Vein endothelial cell (primary cell): Measurements from ENCODE around the gene LBX2. TPM values are rescaled to one million over a fixed set of nuclear protein-coding genes. Genes with fewer than 3 reads are reported as not detected.

Experiments used
- total RNA-seq: library from RNA; depleted of rRNA; stranded (reverse); fragments of >200 nt; gene quantifications from 2 replicates; pipeline ENCODE4 v1.2.3, GENCODE V29; 2012

The LBX2 gene, protein sequence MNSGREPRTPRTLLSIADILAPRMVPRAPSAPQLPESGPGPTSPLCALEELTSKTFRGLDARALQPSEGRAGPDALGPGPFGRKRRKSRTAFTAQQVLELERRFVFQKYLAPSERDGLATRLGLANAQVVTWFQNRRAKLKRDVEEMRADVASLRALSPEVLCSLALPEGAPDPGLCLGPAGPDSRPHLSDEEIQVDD
- 2.9 and 3.8 TPM in 2 replicates for total RNA-seq

DNA sequence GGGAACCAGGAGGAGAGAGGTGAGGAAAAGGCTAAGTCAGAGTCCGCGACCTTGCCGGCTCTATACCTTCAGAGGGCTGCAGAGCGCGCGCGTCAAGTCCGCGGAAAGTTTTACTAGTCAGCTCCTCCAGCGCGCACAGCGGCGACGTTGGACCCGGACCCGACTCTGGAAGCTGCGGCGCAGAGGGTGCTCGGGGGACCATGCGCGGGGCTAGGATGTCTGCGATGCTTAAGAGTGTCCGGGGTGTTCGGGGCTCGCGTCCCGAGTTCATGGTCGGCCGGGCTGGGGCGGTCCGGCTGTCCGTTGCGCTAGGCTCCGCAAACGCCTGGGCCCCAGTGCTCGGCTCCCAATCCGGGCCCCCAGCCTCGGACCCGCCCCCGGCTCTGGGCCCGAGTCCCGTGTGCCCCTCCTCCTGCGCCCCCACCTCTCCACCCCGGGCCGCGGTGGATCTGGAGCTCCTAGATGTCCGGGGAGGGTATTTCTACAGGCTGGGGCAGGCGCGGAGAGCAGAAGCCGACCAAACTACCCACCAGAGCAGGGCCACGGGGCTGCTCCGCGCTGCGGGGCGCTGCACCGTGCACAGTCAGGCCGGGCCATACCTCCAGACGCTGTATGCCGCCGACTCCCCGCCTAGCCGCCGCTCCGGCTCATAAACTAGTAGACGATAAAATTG lies at the start of gene LBX2:
Gene LBX2 (minus strand): TSS at position 337 of the 673 bp plus-strand sequence. CDS start 66 bp downstream, at position 271.

DNA sequence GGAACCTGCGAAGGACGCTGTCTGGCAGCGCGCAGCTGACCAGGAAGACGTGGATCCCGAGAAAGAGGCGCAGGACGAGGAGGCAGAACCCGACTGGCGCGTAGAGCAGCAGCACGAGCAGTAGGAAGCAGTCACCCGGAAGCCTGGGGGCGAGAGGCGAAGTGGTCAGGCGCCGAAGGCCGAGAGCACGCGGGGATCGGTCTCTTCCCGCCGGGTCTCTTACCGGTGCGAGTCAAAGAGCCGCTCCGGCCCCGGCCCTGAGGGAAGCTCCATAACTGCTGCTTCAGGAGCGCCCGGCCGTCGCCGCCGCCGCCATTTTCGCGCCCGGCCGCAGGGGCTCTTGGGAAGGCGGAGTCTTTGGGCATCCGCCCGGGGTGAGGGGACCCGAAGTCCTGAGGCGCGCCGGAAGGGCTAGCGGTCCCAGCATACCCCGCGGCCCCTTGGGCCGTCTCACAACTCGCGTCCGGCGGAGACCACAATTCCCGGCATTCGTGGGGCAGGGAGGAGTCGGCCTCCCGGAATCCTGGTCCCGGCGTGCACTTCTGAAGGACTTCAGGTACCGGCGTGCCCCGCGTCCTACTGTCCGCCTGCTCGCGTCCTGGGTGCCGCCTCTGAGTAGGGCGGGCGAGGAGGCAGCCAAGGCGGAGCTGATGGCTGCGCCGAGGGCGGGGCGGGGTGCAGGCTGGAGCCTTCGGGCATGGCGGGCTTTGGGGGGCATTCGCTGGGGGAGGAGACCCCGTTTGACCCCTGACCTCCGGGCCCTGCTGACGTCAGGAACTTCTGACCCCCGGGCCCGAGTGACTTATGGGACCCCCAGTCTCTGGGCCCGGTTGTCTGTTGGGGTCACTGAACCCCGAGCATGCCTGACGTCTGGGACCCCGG lies 30.2 kb upstream of the LBX2 start, which contains the start of the genes AUP1 and HTRA2:
Gene AUP1 (minus strand): TSS at position 350 of the 882 bp plus-strand sequence. CDS start 77 bp downstream, at position 273.
Gene HTRA2 (plus strand): TSS at position 577 of the 882 bp plus-strand sequence. CDS start 74 bp downstream, at position 651.

DNA sequence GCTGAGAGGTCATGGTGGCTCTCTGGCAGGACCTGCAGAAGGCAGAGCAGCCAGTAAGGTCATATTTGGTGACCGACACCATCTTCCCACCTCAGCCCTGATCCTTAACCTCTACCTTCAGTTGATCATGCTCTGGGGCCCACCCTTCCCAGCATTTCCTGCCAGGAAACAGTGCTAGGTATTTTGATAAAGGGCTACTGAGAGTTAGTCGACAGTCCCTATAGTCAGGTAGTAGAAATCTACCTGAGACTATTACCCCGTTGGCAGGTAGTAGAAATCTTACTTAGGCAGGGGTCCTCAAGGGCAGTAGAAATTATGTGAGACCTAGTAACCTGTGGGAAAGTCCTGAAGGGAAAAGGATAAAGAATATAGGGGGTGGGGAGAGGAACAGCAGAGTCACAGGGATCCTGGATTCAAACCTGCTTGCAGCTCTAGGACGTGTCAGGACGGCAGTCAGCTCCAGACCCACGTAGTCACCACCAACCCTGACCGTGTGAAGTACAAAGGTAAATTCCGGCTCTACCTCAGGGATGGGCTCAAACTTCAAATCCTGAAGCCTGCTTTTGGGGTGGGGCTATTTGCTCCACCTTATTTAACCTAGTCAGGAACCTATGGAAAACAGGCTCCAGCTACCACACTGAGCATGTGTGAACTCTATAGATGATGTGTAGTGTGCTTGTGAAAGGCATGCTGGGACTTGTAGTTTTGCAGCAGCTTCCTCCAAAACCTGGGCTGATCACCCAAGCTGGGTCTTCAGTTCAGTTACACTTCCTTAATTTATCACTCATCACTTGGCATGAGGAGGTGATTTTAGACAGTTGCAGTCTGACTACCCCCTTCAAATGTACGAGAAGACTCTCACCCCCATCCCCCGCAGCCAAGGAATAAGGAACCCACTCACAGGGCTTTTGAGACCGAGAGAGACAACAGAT lies 26.6 kb upstream of the LBX2 start, which contains the start of gene DQX1:
Gene DQX1 (minus strand): TSS at position 515 of the 932 bp plus-strand sequence. CDS start 502 bp downstream, at position 13.

DNA sequence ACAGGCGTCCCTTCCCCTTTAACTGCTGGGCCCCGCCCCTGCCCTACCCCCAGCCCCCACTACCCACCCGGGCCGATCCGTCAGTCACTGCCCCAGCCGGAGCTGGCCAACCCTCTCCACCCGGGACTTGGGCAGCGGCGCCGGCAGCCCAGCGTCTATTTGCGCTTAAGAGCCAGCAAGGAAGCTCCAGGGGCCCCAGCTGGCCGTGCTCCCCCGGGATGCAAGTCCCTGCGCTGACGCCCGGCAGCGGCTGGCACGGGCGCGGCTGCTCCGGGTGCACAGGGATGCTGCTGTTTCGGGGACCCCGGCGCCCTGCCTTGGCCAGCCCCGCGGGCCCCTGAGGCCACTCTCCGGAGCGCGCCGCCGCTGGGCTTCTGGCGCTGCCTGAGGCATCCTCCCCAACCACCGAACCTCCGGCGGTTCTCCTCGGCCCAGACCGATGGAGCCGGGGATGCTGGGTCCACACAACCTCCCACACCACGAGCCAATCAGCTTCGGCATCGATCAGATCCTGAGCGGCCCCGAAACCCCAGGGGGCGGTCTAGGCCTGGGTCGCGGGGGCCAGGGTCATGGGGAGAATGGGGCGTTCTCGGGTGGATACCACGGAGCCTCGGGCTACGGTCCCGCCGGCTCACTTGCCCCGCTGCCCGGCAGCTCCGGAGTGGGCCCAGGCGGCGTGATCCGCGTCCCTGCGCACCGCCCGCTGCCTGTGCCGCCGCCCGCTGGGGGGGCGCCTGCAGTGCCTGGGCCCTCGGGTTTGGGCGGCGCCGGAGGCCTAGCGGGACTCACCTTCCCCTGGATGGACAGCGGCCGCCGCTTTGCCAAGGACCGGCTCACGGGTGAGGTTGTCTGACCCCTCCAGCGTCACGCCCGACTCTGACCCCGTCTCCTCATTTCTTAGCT lies 15.2 kb upstream of the LBX2 start, which contains the start of gene TLX2:
Gene TLX2 (plus strand): TSS at position 83 of the 903 bp plus-strand sequence. CDS start 357 bp downstream, at position 440.

DNA sequence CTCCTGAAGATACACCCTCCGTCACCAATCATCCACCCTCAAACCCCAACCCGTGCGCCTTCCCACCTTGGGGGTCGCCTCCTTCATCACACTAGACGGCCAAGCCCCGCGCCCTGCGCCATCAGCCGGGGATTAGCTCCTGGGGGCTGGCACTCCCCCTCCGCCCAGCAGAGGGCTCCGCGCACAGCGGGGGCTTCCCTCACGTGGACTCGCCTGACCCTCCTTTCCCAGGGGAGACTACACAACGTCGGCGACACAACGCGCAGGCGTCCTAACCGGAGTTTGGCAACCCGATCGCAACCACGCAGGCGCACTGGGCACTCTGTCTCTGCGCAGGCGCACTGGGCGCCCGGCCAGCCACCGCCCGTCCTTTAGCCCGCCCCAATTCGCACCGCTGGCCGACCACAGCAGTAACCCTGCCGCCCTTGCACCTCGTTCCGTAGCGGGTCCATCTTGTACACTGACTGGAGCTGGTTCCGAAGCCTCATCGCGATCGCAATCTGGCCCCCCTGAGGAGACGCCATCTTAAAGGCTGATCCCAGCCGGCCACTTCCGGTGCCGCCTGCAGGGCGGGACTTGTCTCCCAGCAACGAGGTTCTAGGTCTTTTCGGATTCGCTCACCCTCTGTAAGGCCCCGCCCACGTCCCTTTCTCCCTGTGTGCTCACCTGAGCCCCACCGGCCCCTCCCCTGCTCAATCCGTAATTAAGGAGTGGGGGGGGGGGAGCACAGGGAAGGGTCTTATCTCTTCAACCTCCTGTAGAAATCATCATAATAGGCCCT lies 7.9 kb upstream of the LBX2 start, which contains the start of gene PCGF1:
Gene PCGF1 (minus strand): TSS at position 551 of the 781 bp plus-strand sequence. CDS start 27 bp downstream, at position 524.

DNA sequence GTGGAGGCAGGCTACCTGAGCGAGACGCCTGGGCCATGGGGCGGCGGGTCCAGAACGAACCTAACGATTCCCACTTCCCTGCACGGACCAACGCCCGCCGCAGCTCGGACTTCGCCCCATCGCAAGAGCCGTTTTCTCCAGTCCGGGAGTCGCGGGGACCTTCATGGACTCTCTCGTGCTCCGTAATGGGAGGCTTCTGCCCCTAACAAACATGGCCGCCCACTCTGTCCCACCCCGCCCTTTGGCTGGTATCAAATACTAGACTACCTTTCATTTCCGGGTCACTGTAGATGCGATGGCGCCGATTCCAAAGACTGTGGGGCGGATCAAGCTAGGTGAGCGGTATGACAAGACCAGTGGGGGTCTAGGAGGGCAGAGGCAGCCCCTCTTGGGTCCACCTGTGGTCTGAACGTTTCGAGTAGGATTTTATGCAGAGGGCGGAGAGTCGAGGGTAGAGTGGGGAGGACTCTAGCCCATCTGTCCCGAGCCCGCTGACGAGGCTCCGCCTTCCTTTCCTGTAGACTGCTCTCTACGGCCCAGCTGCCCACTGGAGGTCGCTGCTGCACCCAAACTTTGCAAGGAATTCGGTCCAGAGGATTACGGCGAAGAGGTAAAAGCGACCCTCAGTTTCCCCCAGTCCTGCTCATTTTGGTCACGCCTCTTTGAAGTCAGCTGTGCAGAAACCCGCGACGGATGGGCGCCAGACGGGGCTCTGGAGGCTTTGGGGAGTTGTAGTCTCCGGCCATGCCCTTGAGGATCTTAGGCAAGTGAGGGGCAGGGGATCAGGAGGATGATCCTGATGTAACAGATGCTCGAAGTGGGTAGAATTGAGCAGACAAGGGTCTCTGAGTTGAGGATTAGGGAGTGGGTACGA lies 16.4 kb downstream of the LBX2 start, which contains the start of the genes CCDC142 and TTC31:
Gene CCDC142 (minus strand): TSS at position 198 of the 874 bp plus-strand sequence. CDS start 161 bp downstream, at position 37.
Gene TTC31 (plus strand): TSS at position 281 of the 874 bp plus-strand sequence. CDS start 15 bp downstream, at position 296.

DNA sequence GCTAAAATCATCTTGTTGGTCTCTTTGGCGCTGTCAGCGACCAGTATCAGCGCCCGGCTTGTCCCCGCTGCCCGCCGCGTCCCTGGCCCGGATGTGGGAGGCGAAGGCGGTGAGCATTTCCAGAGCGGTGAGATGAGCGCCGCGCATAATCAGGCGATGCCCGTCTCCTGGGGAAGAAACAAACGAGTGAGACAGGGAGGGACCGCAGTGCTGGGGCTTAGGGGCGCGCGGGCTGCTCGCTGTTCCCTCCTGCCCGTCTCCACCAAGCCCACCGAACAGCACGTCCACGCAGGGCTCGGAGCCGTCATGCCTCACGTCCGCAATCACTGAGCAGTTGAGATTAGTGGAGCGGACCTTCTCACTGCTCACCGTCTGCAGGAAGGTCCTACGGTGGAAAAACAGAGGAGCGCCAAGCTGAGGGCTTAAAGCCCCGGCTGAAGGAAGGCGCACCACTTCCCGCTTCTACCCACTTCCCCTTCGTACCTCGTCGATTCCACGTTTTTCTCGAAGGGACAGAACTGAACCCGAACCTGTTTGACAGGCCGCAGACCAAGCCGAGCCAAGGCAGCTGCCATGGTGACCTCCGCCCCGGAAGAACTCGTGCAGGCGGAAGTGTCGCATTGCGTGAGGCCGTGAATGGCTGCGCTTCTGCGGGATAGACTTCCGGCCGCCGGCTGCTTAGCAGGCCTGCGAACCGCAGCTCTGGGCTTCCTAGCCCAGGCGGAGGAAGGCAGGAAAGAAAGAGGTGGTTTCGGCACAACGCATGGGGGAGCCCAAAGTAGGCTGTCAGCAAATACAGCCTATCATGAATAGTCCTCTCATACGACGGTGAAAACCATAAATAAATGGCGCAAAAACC lies 27.1 kb downstream of the LBX2 start, which contains the start of gene MRPL53:
Gene MRPL53 (minus strand): TSS at position 595 of the 859 bp plus-strand sequence. CDS start 20 bp downstream, at position 575.

DNA sequence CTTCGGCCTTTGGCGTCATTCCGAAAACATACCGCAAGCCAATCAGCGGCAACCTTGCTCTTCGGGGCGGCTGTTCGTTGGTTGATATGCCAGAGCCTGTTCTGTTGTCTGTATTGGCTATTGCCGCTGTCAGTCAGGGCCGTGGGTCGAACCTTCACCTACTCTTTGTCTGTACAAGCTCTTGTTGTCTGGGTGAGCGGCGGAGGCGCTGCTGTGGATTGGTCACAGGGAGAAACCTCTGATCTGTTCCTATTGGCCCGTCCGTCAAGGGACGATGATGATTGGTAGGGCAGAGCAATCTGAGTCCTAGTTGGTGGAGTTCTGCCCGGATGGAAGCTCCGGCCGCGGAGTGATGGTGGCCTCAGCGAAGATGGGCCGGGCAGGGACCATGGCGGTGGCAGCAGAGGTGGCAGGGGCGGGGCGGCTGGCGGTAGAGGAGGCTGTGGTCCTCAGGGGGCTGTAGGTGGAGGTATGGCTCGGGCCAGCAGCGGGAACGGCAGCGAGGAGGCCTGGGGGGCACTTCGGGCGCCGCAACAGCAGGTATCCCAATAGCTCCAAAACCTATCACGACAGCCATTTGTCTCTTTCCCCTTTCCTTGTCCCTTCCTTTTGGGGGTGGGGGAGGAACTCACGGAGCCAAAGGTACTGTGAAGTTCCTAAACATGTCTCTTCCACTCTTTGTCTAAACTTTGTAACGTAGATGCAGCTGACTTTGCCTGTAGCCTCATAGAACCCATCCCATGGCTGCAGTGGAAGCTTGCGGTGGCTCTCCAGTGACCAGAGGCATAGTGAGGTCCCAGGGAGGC lies 41.1 kb downstream of the LBX2 start, which contains the start of gene WBP1:
Gene WBP1 (plus strand): TSS at position 307 of the 806 bp plus-strand sequence. CDS start 165 bp downstream, at position 472.

DNA sequence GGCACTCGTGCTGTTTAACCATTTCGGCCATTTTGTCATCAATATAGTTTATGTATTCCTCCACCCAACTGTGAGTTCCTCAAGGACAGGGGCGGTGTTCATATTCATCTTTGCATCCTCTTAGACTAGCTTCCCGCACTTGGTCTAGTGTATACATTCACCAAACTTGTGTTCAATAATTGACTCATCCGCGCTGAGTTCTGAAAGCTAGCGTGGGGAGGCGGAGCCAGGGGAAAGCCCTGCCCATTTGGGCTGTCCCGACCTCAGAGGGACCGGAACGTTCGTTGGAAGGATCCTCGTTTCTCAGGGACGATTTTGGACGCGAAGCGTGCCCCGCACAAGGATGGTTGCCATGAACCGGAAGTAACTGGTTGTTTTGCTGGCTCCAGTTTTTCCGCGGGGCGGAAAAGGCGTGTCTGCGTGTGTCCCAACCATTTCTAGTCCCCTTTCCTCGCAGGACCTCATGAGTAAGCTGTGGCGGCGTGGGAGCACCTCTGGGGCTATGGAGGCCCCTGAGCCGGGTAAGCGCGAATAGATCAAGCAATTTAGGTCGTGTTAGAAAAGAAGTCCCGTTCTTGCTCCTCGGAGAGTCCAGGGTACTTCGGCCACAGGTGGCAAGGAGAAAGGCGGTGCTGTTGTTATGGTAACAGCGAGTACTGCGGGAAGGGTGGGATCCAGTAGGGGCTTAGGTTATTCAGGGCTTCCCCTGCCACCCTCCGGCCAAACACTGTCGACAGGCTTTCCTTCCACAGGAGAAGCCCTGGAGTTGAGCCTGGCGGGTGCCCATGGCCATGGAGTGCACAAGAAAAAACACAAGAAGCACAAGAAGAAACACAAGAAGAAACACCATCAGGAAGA lies 44.5 kb downstream of the LBX2 start, which contains the start of gene INO80B:
Gene INO80B (plus strand): TSS at position 434 of the 858 bp plus-strand sequence. CDS start 30 bp downstream, at position 464.

Other genes with a start within 250 kb of the LBX2 start
- gene SLC4A5, start 156.2 kb downstream of the LBX2 start, total RNA-seq = 0.65 and 1.1 TPM in 2 replicates
- 139 and 141 TPM in 2 replicates for gene DCTN1, start 119.3 kb downstream of the LBX2 start, total RNA-seq
- 0.19 TPM in 1 of 2 replicates, not detected in the other for gene C2orf81, start 78.0 kb downstream of the LBX2 start, total RNA-seq
- 32.2 and 36.9 TPM in 2 replicates for gene WDR54, start 77.9 kb downstream of the LBX2 start, total RNA-seq
- gene RTKN, start 57.7 kb downstream of the LBX2 start, total RNA-seq = 10.8 and 17.0 TPM in 2 replicates
- 9.5 and 10.5 TPM in 2 replicates for gene INO80B, start 44.5 kb downstream of the LBX2 start, total RNA-seq
- gene WBP1, start 41.2 kb downstream of the LBX2 start, total RNA-seq = 29.4 and 39.2 TPM in 2 replicates
- 57.5 and 69.2 TPM in 2 replicates for gene MOGS, start 34.2 kb downstream of the LBX2 start, total RNA-seq
- 18.8 and 20.6 TPM in 2 replicates for gene MRPL53, start 26.9 kb downstream of the LBX2 start, total RNA-seq
- 19.5 and 22.9 TPM in 2 replicates for gene CCDC142, start 16.6 kb downstream of the LBX2 start, total RNA-seq
- gene TTC31, start 16.5 kb downstream of the LBX2 start, total RNA-seq = 11.1 and 15.0 TPM in 2 replicates
- 13.3 and 14.0 TPM in 2 replicates for gene PCGF1, start 8.1 kb upstream of the LBX2 start, total RNA-seq
- not detected in 2 replicates for gene TLX2, start 14.8 kb upstream of the LBX2 start, total RNA-seq
- under 0.01 and 0.10 TPM in 2 replicates for gene DQX1, start 26.6 kb upstream of the LBX2 start, total RNA-seq
- 96.4 and 116 TPM in 2 replicates for gene AUP1, start 30.1 kb upstream of the LBX2 start, total RNA-seq
- gene HTRA2, start 30.3 kb upstream of the LBX2 start, total RNA-seq = 32.9 and 42.8 TPM in 2 replicates
- gene LOXL3, start 54.3 kb upstream of the LBX2 start, total RNA-seq = 1.6 and 2.2 TPM in 2 replicates
- gene DOK1, start 55.1 kb upstream of the LBX2 start, total RNA-seq = 11.5 and 14.7 TPM in 2 replicates
- gene M1AP, start 148.7 kb upstream of the LBX2 start, total RNA-seq = not detected in 2 replicates
- gene SEMA4F, start 154.6 kb upstream of the LBX2 start, total RNA-seq = 3.6 TPM in 2 replicates